Left lung (tissue), 10 donors: ENCODE measurements around the gene FOXR1. TPM values are rescaled to one million over a fixed set of nuclear protein-coding genes. Genes with fewer than 3 reads are reported as not detected.

ENCODE experiments used
- ATAC-seq: fragments of 200-7000 bp; cut with Tn5 transposase; one replicate; pipeline ENCODE4 v1.9.1; 2020; ENCODE audit warnings: moderate library complexity
- DNase-seq, 4 donors: peaks; one replicate each; pipeline ENCODE4 v3.0.0-alpha.2; 2013 to 2020
- H3K27ac ChIP-seq, 2 donors: fragments of 200-600 bp; sonication (generic) in 1 of 2; one replicate each; pipeline versions ENCODE4 v1.5.0 to v1.8.0; 2020 to 2021
- H3K27me3 ChIP-seq, 2 donors: fragments of 200-600 bp; sonication (generic) in 1 of 2; one replicate each; pipeline versions ENCODE4 v1.5.0 to v1.8.0; 2020 to 2021
- H3K36me3 ChIP-seq, 2 donors: fragments of 200-600 bp; sonication (generic) in 1 of 2; one replicate each; pipeline versions ENCODE4 v1.5.0 to v1.8.0; 2020 to 2021
- H3K4me1 ChIP-seq, 2 donors: fragments of 200-600 bp; one replicate each; pipeline ENCODE4 v1.8.0; 2021
- H3K4me3 ChIP-seq, 2 donors: fragments of 200-600 bp; sonication (generic) in 1 of 2; one replicate each; pipeline versions ENCODE4 v1.5.0 to v1.8.0; 2020 to 2021; ENCODE audit warnings: mild to moderate bottlenecking in 1 of 2
- H3K9me3 ChIP-seq, 2 donors: fragments of 200-600 bp; sonication (generic) in 1 of 2; one replicate each; pipeline versions ENCODE4 v1.5.0 to v1.8.0; 2020 to 2021
- intact Hi-C, 2 donors: fragments of 100-400 bp; cut with DNase I; formaldehyde crosslinking; loops; one replicate each; pipeline versions ENCODE4 v1.11.2 to v1.14.2; 2022
- polyA plus RNA-seq, 6 donors: library from polyadenylated mRNA; unstranded; fragments of 120-200 nt; gene quantifications; one replicate each; pipeline ENCODE4 v1.2.1, GENCODE V29; 2013; ENCODE audit not compliant: insufficient read length in 6 of 6
- total RNA-seq, 2 donors: library from RNA; stranded (reverse); fragmentation: NEBNext Ultra II Directional; extraction: Animal tissue kit (Norgen Biotek cat#: 25700); gene quantifications; one replicate each; pipeline ENCODE4 v1.2.1, GENCODE V29; 2021
- TF ChIP-seq, protein P1 (sequence below), 2 donors: fragments of 200-600 bp; sonication (generic) in 1 of 2; IDR thresholded peaks; one replicate each; pipeline versions ENCODE4 v1.5.0 to v1.8.0; 2021; ENCODE audit warnings: antibody characterized with exemption in 2 of 2
- donor health status: DM: no; HTN: yes; CAD: no.
- donor health status: DM: no; HTN: no; CAD: no.

FOXR1 gene
- total and polyA plus RNA-seq, 8 donors = not detected

- peak overlapping the region; percentile 74 to 82 for H3K4me3 ChIP-seq
- intact Hi-C loops = no loop called here
- H3K36me3 ChIP-seq = no peaks in the 10 kb centered on the region
- H3K9me3 ChIP-seq = no peaks in the 10 kb centered on the region
- peak overlapping the region; percentile 84 to 99 for H3K27ac ChIP-seq
- peak; percentile 90 to 96 (median 92) for DNase-seq
- no peaks in the 10 kb centered on the region for H3K27me3 ChIP-seq
- peak; percentile 60 for ATAC-seq
- TF ChIP-seq, protein P1, sequence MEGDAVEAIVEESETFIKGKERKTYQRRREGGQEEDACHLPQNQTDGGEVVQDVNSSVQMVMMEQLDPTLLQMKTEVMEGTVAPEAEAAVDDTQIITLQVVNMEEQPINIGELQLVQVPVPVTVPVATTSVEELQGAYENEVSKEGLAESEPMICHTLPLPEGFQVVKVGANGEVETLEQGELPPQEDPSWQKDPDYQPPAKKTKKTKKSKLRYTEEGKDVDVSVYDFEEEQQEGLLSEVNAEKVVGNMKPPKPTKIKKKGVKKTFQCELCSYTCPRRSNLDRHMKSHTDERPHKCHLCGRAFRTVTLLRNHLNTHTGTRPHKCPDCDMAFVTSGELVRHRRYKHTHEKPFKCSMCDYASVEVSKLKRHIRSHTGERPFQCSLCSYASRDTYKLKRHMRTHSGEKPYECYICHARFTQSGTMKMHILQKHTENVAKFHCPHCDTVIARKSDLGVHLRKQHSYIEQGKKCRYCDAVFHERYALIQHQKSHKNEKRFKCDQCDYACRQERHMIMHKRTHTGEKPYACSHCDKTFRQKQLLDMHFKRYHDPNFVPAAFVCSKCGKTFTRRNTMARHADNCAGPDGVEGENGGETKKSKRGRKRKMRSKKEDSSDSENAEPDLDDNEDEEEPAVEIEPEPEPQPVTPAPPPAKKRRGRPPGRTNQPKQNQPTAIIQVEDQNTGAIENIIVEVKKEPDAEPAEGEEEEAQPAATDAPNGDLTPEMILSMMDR (IDR thresholded peaks at IDR 0.05) = no peak
- H3K4me1 ChIP-seq = peaks cover 12 to 41% of the 10 kb centered on the region in 2 donors
These were observed 42.0 kb upstream of the FOXR1 start for GRCh38 chr11:118929501-118930093.

GRCh38 chr11:118930094-118930712 is 41.4 kb upstream of the FOXR1 start:
- no peaks in the 10 kb centered on the region for H3K27me3 ChIP-seq
- intact Hi-C loops = no loop called here
- peak; percentile 73 to 89 (median 87) for DNase-seq

DNA sequence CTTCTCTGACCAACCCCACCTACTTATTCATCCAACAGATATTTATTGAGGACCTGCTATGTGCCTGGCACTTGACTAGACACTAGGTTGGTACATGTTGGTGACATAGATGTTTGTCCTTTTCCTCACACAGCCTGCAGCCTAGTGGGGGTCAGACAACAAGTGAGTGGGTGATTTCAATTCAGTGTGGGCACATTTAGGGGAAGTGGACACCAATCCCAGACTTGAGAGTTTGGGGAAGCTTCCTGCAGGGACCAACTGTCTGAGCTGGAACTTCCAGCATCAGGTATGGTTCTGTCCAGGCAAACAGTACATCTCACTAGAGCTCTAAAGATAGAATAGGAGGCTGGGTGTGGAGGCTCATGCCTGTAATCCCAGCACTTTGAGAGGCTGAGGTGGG is 40.0 kb upstream of the FOXR1 start:
- H3K9me3 ChIP-seq = no peaks in the 10 kb centered on the region
- DNase-seq = no peak
- peaks cover 12 to 32% of the 10 kb centered on the region in 2 donors for H3K4me1 ChIP-seq
- intact Hi-C loops = no loop called here
- H3K27ac ChIP-seq = no peak overlapping the region
- TF ChIP-seq, protein P1 (IDR thresholded peaks at IDR 0.05) = no peak
- no peak for ATAC-seq
- H3K36me3 ChIP-seq = no peaks in the 10 kb centered on the region
- no peaks in the 10 kb centered on the region for H3K27me3 ChIP-seq
- no peak overlapping the region for H3K4me3 ChIP-seq

More at GRCh38 chr11:118930094-118930712, 41.4 kb upstream of the FOXR1 start:
- Histone ChIP-seq H3K36me3 (no peaks in the 10 kb centered on the region), H3K9me3 (no peaks in the 10 kb centered on the region), H3K27ac (peak overlapping the region; percentile 84 to 99), H3K4me3 (peak overlapping the region; percentile 74 to 82), H3K4me1 (peaks cover 12 to 36% of the 10 kb centered on the region in 2 donors)
- peak; percentile 62 for ATAC-seq
- TF ChIP-seq, protein P1 (IDR thresholded peaks at IDR 0.05) = peak; percentile 90 to 94

GRCh38 chr11:118933486-118933885 is 38.1 kb upstream of the FOXR1 start:
- Histone ChIP-seq H3K36me3 (no peaks in the 10 kb centered on the region), H3K27me3 (no peaks in the 10 kb centered on the region), H3K4me1 (peaks cover 8 to 13% of the 10 kb centered on the region in 2 donors), H3K27ac (peak overlapping the region in 1 of 2 donors; percentile 46), H3K9me3 (no peaks in the 10 kb centered on the region), H3K4me3 (no peak overlapping the region)
- no peak for ATAC-seq
- intact Hi-C loops = no loop called here
- no peak for DNase-seq
- TF ChIP-seq, protein P1 (IDR thresholded peaks at IDR 0.05) = no peak

DNA sequence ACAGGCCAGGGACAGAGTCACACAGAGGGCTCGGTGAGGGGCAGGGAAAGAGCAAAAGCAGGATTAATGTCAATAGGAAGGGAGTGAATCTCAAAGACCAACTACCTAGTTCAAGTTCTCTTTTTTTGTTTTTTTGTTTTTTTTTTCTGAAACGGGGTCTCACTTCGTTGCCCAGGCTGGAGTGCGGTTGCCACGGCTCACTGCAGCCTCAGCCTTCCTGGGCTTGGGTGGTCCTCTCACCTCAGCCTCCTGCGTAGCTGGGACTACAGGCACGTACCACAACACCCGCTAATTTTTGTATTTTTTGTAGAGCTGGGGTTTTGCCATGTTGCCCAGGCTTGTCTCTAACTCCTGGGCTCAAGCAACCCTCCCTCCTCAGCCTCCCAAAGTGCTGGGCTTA is 36.2 kb upstream of the FOXR1 start:
- intact Hi-C loops = no loop called here
- Histone ChIP-seq H3K36me3 (no peaks in the 10 kb centered on the region), H3K4me3 (no peak overlapping the region), H3K9me3 (no peaks in the 10 kb centered on the region), H3K27me3 (no peaks in the 10 kb centered on the region), H3K4me1 (peaks cover 3 to 11% of the 10 kb centered on the region in 2 donors), H3K27ac (no peak overlapping the region)
- TF ChIP-seq, protein P1 (IDR thresholded peaks at IDR 0.05) = no peak
- ATAC-seq (no peak), DNase-seq (peak in 1 of 4 donors; percentile 21)
